Nephron (organoid): ENCODE measurements around the gene FIBIN.
"Not testable (repeated sequence)": the region's sequence is repeated elsewhere in the genome, so short reads cannot be mapped to it uniquely, and the experiment has no call there.

Experiments used
- H3K27ac Mint-ChIP-seq, 3 experiments: 2 replicates each; pipeline ENCODE4 v1.8.0; 2020; ENCODE audit warnings: mixed read lengths in 3 of 3, mild to moderate bottlenecking in 2 of 3, moderate library complexity in 1 of 3
- H3K27me3 Mint-ChIP-seq: 2 replicates; pipeline ENCODE4 v1.8.0; 2021; ENCODE audit warnings: low read depth, mild to moderate bottlenecking, moderate library complexity, mixed read lengths
- H3K36me3 Mint-ChIP-seq: 2 replicates; pipeline ENCODE4 v1.8.0; 2020; ENCODE audit warnings: low read depth, mixed read lengths
- H3K4me1 Mint-ChIP-seq: 2 replicates; pipeline ENCODE4 v1.8.0; 2020; ENCODE audit warnings: mixed read lengths
- H3K4me3 Mint-ChIP-seq, 3 experiments: 2 replicates each; pipeline ENCODE4 v1.8.0; 2020; ENCODE audit warnings: mild to moderate bottlenecking in 3 of 3, mixed read lengths in 3 of 3, moderate library complexity in 2 of 3
- H3K9me3 Mint-ChIP-seq: 2 replicates; pipeline ENCODE4 v1.8.0; 2020; ENCODE audit warnings: mixed read lengths
- TF ChIP-seq, protein P1 (sequence below), 3 experiments: fragments of 200-600 bp; sonication (generic); IDR thresholded peaks; one replicate each; pipeline ENCODE4 v1.5.0; 2021; ENCODE audit warnings: antibody characterized with exemption in 3 of 3; ENCODE audit not compliant: unreplicated experiment in 3 of 3

Gene FIBIN

GRCh38 chr11:26958005-26958701, 35.8 kb upstream of the FIBIN start:
- Mint-ChIP-seq H3K27ac (peak overlapping the region in 2 of 3 experiments; percentile 56 to 59), H3K9me3 (no peaks in the 10 kb centered on the region), H3K27me3 (no peaks in the 10 kb centered on the region), H3K36me3 (no peaks in the 10 kb centered on the region), H3K4me1 (peaks cover 19% of the 10 kb centered on the region), H3K4me3 (no peak overlapping the region)
- TF ChIP-seq, protein P1, sequence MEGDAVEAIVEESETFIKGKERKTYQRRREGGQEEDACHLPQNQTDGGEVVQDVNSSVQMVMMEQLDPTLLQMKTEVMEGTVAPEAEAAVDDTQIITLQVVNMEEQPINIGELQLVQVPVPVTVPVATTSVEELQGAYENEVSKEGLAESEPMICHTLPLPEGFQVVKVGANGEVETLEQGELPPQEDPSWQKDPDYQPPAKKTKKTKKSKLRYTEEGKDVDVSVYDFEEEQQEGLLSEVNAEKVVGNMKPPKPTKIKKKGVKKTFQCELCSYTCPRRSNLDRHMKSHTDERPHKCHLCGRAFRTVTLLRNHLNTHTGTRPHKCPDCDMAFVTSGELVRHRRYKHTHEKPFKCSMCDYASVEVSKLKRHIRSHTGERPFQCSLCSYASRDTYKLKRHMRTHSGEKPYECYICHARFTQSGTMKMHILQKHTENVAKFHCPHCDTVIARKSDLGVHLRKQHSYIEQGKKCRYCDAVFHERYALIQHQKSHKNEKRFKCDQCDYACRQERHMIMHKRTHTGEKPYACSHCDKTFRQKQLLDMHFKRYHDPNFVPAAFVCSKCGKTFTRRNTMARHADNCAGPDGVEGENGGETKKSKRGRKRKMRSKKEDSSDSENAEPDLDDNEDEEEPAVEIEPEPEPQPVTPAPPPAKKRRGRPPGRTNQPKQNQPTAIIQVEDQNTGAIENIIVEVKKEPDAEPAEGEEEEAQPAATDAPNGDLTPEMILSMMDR (IDR thresholded peaks at IDR 0.05; ENCODE audit: unreplicated experiment in 3 of 3), result no peak

DNA sequence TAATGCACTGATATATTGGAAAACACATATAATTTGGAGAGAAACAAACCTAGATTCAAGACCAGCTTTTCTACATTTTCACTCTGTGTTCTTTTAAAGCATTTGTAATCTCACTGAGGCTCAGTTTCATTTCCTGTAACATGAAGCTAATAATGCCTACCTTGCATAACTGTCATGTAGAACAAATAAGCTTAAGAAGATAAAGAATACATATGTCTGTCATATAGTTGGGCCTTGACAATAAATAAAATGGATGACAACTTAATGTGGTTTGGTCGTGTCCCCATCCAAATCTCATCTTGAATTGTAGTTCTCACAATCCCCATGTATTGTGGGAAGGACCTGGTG, 35.2 kb upstream of the FIBIN start:
- peak overlapping the region; percentile 32 to 59 (median 56) for H3K27ac Mint-ChIP-seq

GRCh38 chr11:26960281-26960680, 33.6 kb upstream of the FIBIN start:
- peaks cover 3% of the 10 kb centered on the region for H3K9me3 Mint-ChIP-seq

More for the DNA sequence above, 35.2 kb upstream of the FIBIN start:
- peaks cover 16% of the 10 kb centered on the region for H3K4me1 Mint-ChIP-seq
- H3K27me3 Mint-ChIP-seq, result no peaks in the 10 kb centered on the region
- no peaks in the 10 kb centered on the region for H3K9me3 Mint-ChIP-seq
- H3K4me3 Mint-ChIP-seq, result no peak overlapping the region
- TF ChIP-seq, protein P1 (IDR thresholded peaks at IDR 0.05; ENCODE audit: unreplicated experiment in 3 of 3), result no peak
- H3K36me3 Mint-ChIP-seq, result no peaks in the 10 kb centered on the region

GRCh38 chr11:26963764-26964163, 30.1 kb upstream of the FIBIN start:
- TF ChIP-seq, protein P1 (IDR thresholded peaks at IDR 0.05; ENCODE audit: unreplicated experiment in 3 of 3), result no peak
- Mint-ChIP-seq H3K27ac (peak overlapping the region in 2 of 3 experiments; percentile 46 to 71), H3K4me1 (peaks cover 18% of the 10 kb centered on the region), H3K4me3 (no peak overlapping the region), H3K36me3 (no peaks in the 10 kb centered on the region), H3K27me3 (no peaks in the 10 kb centered on the region), H3K9me3 (peaks cover 3% of the 10 kb centered on the region)

More at GRCh38 chr11:26960281-26960680, 33.6 kb upstream of the FIBIN start:
- Mint-ChIP-seq H3K27ac (no peak overlapping the region), H3K27me3 (no peaks in the 10 kb centered on the region), H3K4me3 (no peak overlapping the region), H3K4me1 (peaks cover 22% of the 10 kb centered on the region), H3K36me3 (no peaks in the 10 kb centered on the region)
- TF ChIP-seq, protein P1 (IDR thresholded peaks at IDR 0.05; ENCODE audit: unreplicated experiment in 3 of 3), result no peak

DNA sequence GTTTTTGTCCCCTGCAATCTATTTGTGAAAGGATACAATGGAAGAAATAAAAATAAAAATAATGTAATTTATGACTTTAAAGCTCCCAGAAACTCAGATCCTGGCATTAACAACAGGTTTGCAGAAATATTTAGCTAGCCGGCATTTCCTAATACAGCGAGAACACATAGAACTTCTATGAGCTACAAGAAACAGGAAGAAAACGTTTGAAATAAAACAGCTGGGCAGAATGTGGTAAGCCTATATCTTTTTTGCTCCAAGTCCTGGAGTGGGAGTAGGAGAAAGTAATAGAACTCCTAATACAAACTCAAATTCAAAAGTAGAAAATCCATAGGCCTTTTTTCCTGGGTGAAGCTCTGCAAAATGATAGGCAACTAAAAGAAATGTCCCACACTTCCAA, 29.6 kb upstream of the FIBIN start:
- Mint-ChIP-seq H3K4me3 (no peak overlapping the region), H3K27ac (peak overlapping the region; percentile 42 to 71 (median 46)), H3K27me3 (no peaks in the 10 kb centered on the region), H3K4me1 (peaks cover 13% of the 10 kb centered on the region), H3K9me3 (peaks cover 3% of the 10 kb centered on the region), H3K36me3 (no peaks in the 10 kb centered on the region)
- TF ChIP-seq, protein P1 (IDR thresholded peaks at IDR 0.05; ENCODE audit: unreplicated experiment in 3 of 3), result no peak

- not testable (repeated sequence) for H3K36me3 Mint-ChIP-seq, H3K9me3 Mint-ChIP-seq, H3K27me3 Mint-ChIP-seq
- Mint-ChIP-seq H3K4me1 (peaks cover 13% of the 10 kb centered on the region), H3K4me3 (peak overlapping the region; percentile 34 to 63 (median 42)), H3K27ac (peak overlapping the region; percentile 42 to 71 (median 46))
Observed at GRCh38 chr11:26964847-26965485, 28.9 kb upstream of the FIBIN start.
